ENCODE data around the gene DHFR2. TPM values are rescaled to one million over a fixed set of nuclear protein-coding genes. Genes with fewer than 3 reads are reported as not detected.

The DHFR2 gene
- total RNA-seq, 2 donors from 2014 or later = 3.2 to 3.6 TPM

DNA sequence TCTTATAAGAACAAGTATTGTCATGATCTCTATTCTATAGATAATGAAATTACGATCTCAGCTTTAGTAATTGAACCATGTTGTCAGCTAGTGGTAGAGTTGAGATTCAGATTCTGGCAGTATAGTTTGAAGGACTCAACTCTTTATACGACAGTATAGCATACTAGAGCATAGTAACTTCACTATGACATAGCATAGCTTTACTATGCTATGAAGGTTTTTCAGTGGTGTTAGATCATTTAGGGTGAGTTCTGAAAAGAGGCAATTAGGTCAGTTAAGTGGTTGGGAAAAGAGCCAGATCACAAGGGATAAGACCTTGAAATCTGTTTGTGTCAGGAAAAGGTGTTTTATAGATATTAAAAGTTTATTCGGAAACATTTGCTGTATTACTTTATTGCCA is 42.4 kb downstream of the DHFR2 start:
- H3K4me1 ChIP-seq = no peaks in the 10 kb centered on the region
- DNase-seq (ENCODE audit: low spot score) = no peak

DNA sequence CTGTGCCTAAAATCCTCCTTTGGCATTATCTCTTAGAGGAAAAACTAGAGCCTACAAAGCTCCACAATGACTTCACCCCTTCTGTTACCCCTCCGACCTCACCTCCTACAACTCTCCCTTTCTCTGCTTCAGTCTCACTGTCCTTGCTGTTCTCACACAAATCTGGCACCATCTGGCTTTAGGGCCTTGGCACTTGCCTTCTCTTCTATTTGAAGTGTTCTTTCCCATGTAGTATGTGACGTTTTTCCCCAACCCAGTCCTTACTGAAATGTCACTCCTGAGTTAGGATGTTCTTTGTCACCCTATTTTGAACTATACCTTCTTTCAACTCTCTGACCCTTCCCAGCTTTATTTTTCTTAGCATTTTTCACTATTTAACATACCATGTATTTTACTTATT is 43.1 kb downstream of the DHFR2 start:
- Histone ChIP-seq H3K36me3 (no peaks in the 10 kb centered on the region), H3K27me3 (no peaks in the 10 kb centered on the region), H3K4me3 (no peak overlapping the region), H3K9me3 (no peaks in the 10 kb centered on the region), H3K27ac (no peak overlapping the region), H3K4me1 (no peaks in the 10 kb centered on the region)
- TF ChIP-seq, protein P1, sequence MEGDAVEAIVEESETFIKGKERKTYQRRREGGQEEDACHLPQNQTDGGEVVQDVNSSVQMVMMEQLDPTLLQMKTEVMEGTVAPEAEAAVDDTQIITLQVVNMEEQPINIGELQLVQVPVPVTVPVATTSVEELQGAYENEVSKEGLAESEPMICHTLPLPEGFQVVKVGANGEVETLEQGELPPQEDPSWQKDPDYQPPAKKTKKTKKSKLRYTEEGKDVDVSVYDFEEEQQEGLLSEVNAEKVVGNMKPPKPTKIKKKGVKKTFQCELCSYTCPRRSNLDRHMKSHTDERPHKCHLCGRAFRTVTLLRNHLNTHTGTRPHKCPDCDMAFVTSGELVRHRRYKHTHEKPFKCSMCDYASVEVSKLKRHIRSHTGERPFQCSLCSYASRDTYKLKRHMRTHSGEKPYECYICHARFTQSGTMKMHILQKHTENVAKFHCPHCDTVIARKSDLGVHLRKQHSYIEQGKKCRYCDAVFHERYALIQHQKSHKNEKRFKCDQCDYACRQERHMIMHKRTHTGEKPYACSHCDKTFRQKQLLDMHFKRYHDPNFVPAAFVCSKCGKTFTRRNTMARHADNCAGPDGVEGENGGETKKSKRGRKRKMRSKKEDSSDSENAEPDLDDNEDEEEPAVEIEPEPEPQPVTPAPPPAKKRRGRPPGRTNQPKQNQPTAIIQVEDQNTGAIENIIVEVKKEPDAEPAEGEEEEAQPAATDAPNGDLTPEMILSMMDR (IDR thresholded peaks at IDR 0.05) = no peak
- no peak for DNase-seq (ENCODE audit: low spot score)

More for the DNA sequence above, 42.4 kb downstream of the DHFR2 start:
- TF ChIP-seq, protein P1 (IDR thresholded peaks at IDR 0.05) = no peak
- Histone ChIP-seq H3K27ac (no peak overlapping the region), H3K36me3 (no peaks in the 10 kb centered on the region), H3K9me3 (no peaks in the 10 kb centered on the region), H3K4me3 (no peak overlapping the region), H3K27me3 (no peaks in the 10 kb centered on the region)

- no peaks in the 10 kb centered on the region for H3K27me3 ChIP-seq
- no peak for DNase-seq (ENCODE audit: low spot score)
- H3K27ac ChIP-seq = no peak overlapping the region
These were observed 47.7 kb downstream of the DHFR2 start for GRCh38 chr3:94015025-94015424.

GRCh38 chr3:94012185-94012584 is 50.5 kb downstream of the DHFR2 start:
- Histone ChIP-seq H3K9me3 (no peaks in the 10 kb centered on the region), H3K36me3 (no peaks in the 10 kb centered on the region), H3K4me1 (no peaks in the 10 kb centered on the region), H3K27me3 (no peaks in the 10 kb centered on the region), H3K27ac (no peak overlapping the region), H3K4me3 (no peak overlapping the region)
- DNase-seq (ENCODE audit: low spot score) = no peak
- TF ChIP-seq, protein P1 (IDR thresholded peaks at IDR 0.05) = no peak

More at GRCh38 chr3:94015025-94015424, 47.7 kb downstream of the DHFR2 start:
- H3K4me3 ChIP-seq = no peak overlapping the region
- H3K4me1 ChIP-seq = no peaks in the 10 kb centered on the region
- TF ChIP-seq, protein P1 (IDR thresholded peaks at IDR 0.05) = no peak
- H3K36me3 ChIP-seq = no peaks in the 10 kb centered on the region
- H3K9me3 ChIP-seq = no peaks in the 10 kb centered on the region

DNA sequence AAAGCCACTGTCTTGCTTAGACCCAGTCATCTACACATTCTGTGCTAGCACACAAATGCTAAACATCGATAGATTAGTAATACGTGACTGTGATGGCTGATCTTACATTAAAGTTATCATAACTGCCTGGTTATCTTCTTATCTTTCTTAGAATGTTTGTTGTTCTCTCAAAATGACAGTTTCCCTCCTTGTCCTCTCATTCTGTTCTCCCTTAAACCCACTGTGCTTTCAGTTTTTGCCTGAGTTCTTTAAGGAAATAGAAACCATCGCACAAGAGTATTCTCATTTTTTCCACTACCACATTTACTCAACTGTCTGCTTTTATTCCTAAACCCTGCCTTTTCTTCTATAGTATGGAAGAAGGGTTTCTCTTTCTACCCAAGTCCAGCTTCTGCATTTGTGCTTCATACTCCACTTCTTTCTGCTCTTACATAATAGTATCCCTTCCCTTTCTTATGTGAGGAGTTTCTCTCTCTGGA is 51.4 kb downstream of the DHFR2 start:
- no peaks in the 10 kb centered on the region for H3K36me3 ChIP-seq
- no peak for DNase-seq (ENCODE audit: low spot score)
- H3K27me3 ChIP-seq = no peaks in the 10 kb centered on the region
- no peak overlapping the region for H3K27ac ChIP-seq
- no peak overlapping the region for H3K4me3 ChIP-seq
- TF ChIP-seq, protein P1 (IDR thresholded peaks at IDR 0.05) = no peak
- H3K9me3 ChIP-seq = no peaks in the 10 kb centered on the region
- no peaks in the 10 kb centered on the region for H3K4me1 ChIP-seq

DNA sequence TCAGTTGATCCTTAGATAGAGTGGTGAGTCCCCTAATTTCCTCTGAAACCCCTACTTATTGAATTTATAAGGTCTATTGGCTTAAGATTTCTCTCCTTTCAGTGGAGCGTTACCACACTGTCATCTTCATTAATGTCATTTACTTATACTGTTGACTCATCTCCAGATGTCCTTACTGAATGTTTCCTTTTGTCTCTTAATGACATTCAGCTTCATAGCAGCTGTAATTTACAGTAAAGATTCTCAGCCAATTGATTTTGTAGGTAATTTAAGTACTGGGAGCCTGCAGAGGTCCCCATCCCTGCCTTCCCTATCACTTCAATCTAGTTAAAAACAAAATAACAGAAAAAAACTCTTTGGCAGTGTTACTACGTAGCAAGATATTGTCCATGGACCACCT is 53.1 kb downstream of the DHFR2 start:
- H3K4me1 ChIP-seq = no peaks in the 10 kb centered on the region
- no peak overlapping the region for H3K4me3 ChIP-seq
- no peak for DNase-seq (ENCODE audit: low spot score)
- H3K27me3 ChIP-seq = no peaks in the 10 kb centered on the region
- TF ChIP-seq, protein P1 (IDR thresholded peaks at IDR 0.05) = no peak
- H3K27ac ChIP-seq = no peak overlapping the region
- no peaks in the 10 kb centered on the region for H3K36me3 ChIP-seq
- H3K9me3 ChIP-seq = no peaks in the 10 kb centered on the region
